B cell (primary cell): ENCODE results near the gene SESTD1.

Experiments used
- EZH2 ChIP-seq: IDR thresholded peaks from 2 replicates; pipeline ENCODE4 v1.6.1; 2012; ENCODE audit warnings: borderline replicate concordance, low read depth, mild to moderate bottlenecking, moderate library complexity, low read length; ENCODE audit not compliant: insufficient read depth, poor library complexity, severe bottlenecking
- TF ChIP-seq, protein P1 (sequence below): fragments of 200-600 bp; IDR thresholded peaks from one replicate; pipeline ENCODE4 v1.8.0; 2022; ENCODE audit warnings: antibody characterized with exemption, mild to moderate bottlenecking

DNA sequence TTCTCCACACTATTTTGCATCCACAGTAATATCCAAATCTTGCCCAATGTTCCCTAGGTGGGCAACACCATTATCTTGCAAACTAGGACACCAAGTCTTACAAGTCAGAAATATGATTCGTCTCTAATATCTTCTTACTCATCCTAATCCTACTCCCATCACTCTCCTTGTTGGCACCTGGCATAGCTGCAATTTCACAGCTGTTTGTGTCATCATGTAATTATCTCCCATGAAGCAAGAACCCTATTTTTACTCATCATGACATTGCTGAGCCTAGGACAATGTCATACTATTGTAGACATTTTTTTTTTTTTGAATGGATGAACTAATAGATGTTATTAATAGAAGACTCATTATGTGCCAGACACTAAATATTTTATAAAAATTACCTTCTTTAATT lies 123.4 kb downstream of the SESTD1 start:
- TF ChIP-seq, protein P1, sequence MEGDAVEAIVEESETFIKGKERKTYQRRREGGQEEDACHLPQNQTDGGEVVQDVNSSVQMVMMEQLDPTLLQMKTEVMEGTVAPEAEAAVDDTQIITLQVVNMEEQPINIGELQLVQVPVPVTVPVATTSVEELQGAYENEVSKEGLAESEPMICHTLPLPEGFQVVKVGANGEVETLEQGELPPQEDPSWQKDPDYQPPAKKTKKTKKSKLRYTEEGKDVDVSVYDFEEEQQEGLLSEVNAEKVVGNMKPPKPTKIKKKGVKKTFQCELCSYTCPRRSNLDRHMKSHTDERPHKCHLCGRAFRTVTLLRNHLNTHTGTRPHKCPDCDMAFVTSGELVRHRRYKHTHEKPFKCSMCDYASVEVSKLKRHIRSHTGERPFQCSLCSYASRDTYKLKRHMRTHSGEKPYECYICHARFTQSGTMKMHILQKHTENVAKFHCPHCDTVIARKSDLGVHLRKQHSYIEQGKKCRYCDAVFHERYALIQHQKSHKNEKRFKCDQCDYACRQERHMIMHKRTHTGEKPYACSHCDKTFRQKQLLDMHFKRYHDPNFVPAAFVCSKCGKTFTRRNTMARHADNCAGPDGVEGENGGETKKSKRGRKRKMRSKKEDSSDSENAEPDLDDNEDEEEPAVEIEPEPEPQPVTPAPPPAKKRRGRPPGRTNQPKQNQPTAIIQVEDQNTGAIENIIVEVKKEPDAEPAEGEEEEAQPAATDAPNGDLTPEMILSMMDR, result no peak
- no peak for TF ChIP-seq EZH2
